Measurements from ENCODE around the gene BCL2.

The BCL2 gene

GRCh38 chr18:63158676-63159291 lies 160.8 kb downstream of the BCL2 start:
- H3K27ac ChIP-seq (ENCODE audit: low read depth, low read length), result no peak overlapping the region
- no peak overlapping the region for H4K91ac ChIP-seq (ENCODE audit: low read depth, low read length)
- no peaks in the 10 kb centered on the region for H3K79me2 ChIP-seq (ENCODE audit: control insufficient read depth, insufficient read depth, low read length, poor library complexity)
- H2AFZ ChIP-seq (ENCODE audit: insufficient read depth, low read length, poor library complexity), result no peak overlapping the region
- no peaks in the 10 kb centered on the region for H3K27me3 ChIP-seq (ENCODE audit: insufficient read depth, low read length)
- H4K8ac ChIP-seq (ENCODE audit: low read depth, low read length), result no peak overlapping the region
- no peaks in the 10 kb centered on the region for H3K36me3 ChIP-seq (ENCODE audit: control insufficient read depth in 1 of 2, insufficient read depth in 2 of 2, low read length in 2 of 2)
- no peak overlapping the region for H3K4me3 ChIP-seq (ENCODE audit: low read depth, low read length)
- no peaks in the 10 kb centered on the region for H3K9me3 ChIP-seq (ENCODE audit: insufficient read depth, low read depth, low read length)
- peaks cover 4% of the 10 kb centered on the region for H3K79me1 ChIP-seq (ENCODE audit: low read length)
- H3K14ac ChIP-seq (ENCODE audit: low read length), result no peak overlapping the region
- no peak overlapping the region for H3K23ac ChIP-seq (ENCODE audit: low read length)
- H3K4me1 ChIP-seq (ENCODE audit: control insufficient read depth in 1 of 2, insufficient read depth in 2 of 2, low read length in 2 of 2), result peaks cover 16 to 21% of the 10 kb centered on the region in 2 experiments
- DNase-seq, result no peak
- no peak overlapping the region for H2AK5ac ChIP-seq (ENCODE audit: low read length)
- H2BK5ac ChIP-seq (ENCODE audit: low read depth, low read length, poor library complexity), result no peak overlapping the region
- no peak overlapping the region for H2BK120ac ChIP-seq (ENCODE audit: insufficient read depth, low read length, poor library complexity)
- no peak overlapping the region for H3K18ac ChIP-seq (ENCODE audit: low read length)
- H2BK12ac ChIP-seq (ENCODE audit: low read length), result no peak overlapping the region
- H4K12ac ChIP-seq (ENCODE audit: low read depth, low read length), result no peak overlapping the region
- H3K4me2 ChIP-seq (ENCODE audit: low read length), result no peak overlapping the region
- WGBS (ENCODE audit: extremely low coverage, insufficient coverage, insufficient read length), result no CpG with 5 or more reads among the region's 6 CpGs
- H3K9ac ChIP-seq (ENCODE audit: low read length), result no peak overlapping the region
- H3K4ac ChIP-seq (ENCODE audit: low read depth, low read length), result no peak overlapping the region

- H3K4me2 ChIP-seq (ENCODE audit: low read length), result no peak overlapping the region
- H3K27ac ChIP-seq (ENCODE audit: low read depth, low read length), result no peak overlapping the region
- no CpG with 5 or more reads among the region's 7 CpGs for WGBS (ENCODE audit: extremely low coverage, insufficient coverage, insufficient read length)
- H3K36me3 ChIP-seq (ENCODE audit: control insufficient read depth in 1 of 2, insufficient read depth in 2 of 2, low read length in 2 of 2), result no peaks in the 10 kb centered on the region
- H3K27me3 ChIP-seq (ENCODE audit: insufficient read depth, low read length), result no peaks in the 10 kb centered on the region
- DNase-seq, result no peak
- no peak overlapping the region for H4K12ac ChIP-seq (ENCODE audit: low read depth, low read length)
- no peak overlapping the region for H3K14ac ChIP-seq (ENCODE audit: low read length)
- peak overlapping the region; percentile 35 for H4K8ac ChIP-seq (ENCODE audit: low read depth, low read length)
- H3K9me3 ChIP-seq (ENCODE audit: insufficient read depth, low read depth, low read length), result no peaks in the 10 kb centered on the region
- no peak overlapping the region for H3K18ac ChIP-seq (ENCODE audit: low read length)
- no peak overlapping the region for H2BK5ac ChIP-seq (ENCODE audit: low read depth, low read length, poor library complexity)
- no peak overlapping the region for H3K23ac ChIP-seq (ENCODE audit: low read length)
- peaks cover 4% of the 10 kb centered on the region for H3K79me1 ChIP-seq (ENCODE audit: low read length)
- H3K79me2 ChIP-seq (ENCODE audit: control insufficient read depth, insufficient read depth, low read length, poor library complexity), result no peaks in the 10 kb centered on the region
- no peak overlapping the region for H3K4me3 ChIP-seq (ENCODE audit: low read depth, low read length)
- no peak overlapping the region for H4K91ac ChIP-seq (ENCODE audit: low read depth, low read length)
- H3K9ac ChIP-seq (ENCODE audit: low read length), result no peak overlapping the region
- no peak overlapping the region for H2BK120ac ChIP-seq (ENCODE audit: insufficient read depth, low read length, poor library complexity)
- peaks cover 16 to 21% of the 10 kb centered on the region in 2 experiments for H3K4me1 ChIP-seq (ENCODE audit: control insufficient read depth in 1 of 2, insufficient read depth in 2 of 2, low read length in 2 of 2)
- no peak overlapping the region for H2AK5ac ChIP-seq (ENCODE audit: low read length)
- H2BK12ac ChIP-seq (ENCODE audit: low read length), result no peak overlapping the region
- no peak overlapping the region for H2AFZ ChIP-seq (ENCODE audit: insufficient read depth, low read length, poor library complexity)
- H3K4ac ChIP-seq (ENCODE audit: low read depth, low read length), result no peak overlapping the region
Measured at GRCh38 chr18:63158012-63158631, 161.4 kb downstream of the BCL2 start.

GRCh38 chr18:63157293-63158011 lies 162.1 kb downstream of the BCL2 start:
- WGBS (ENCODE audit: extremely low coverage, insufficient coverage, insufficient read length), result no CpG with 5 or more reads among the region's 15 CpGs
- no peak overlapping the region for H3K4me2 ChIP-seq (ENCODE audit: low read length)
- H3K27me3 ChIP-seq (ENCODE audit: insufficient read depth, low read length), result no peaks in the 10 kb centered on the region
- peaks cover 16 to 21% of the 10 kb centered on the region in 2 experiments for H3K4me1 ChIP-seq (ENCODE audit: control insufficient read depth in 1 of 2, insufficient read depth in 2 of 2, low read length in 2 of 2)
- H4K8ac ChIP-seq (ENCODE audit: low read depth, low read length), result no peak overlapping the region
- H3K9ac ChIP-seq (ENCODE audit: low read length), result no peak overlapping the region
- DNase-seq, result no peak
- no peak overlapping the region for H3K18ac ChIP-seq (ENCODE audit: low read length)
- no peaks in the 10 kb centered on the region for H3K36me3 ChIP-seq (ENCODE audit: control insufficient read depth in 1 of 2, insufficient read depth in 2 of 2, low read length in 2 of 2)
- H4K12ac ChIP-seq (ENCODE audit: low read depth, low read length), result no peak overlapping the region
- H3K4ac ChIP-seq (ENCODE audit: low read depth, low read length), result no peak overlapping the region
- H2BK12ac ChIP-seq (ENCODE audit: low read length), result no peak overlapping the region
- H3K14ac ChIP-seq (ENCODE audit: low read length), result no peak overlapping the region
- H2BK5ac ChIP-seq (ENCODE audit: low read depth, low read length, poor library complexity), result no peak overlapping the region
- no peak overlapping the region for H4K91ac ChIP-seq (ENCODE audit: low read depth, low read length)
- no peak overlapping the region for H2AK5ac ChIP-seq (ENCODE audit: low read length)
- no peak overlapping the region for H3K23ac ChIP-seq (ENCODE audit: low read length)
- no peaks in the 10 kb centered on the region for H3K79me2 ChIP-seq (ENCODE audit: control insufficient read depth, insufficient read depth, low read length, poor library complexity)
- no peaks in the 10 kb centered on the region for H3K9me3 ChIP-seq (ENCODE audit: insufficient read depth, low read depth, low read length)
- H3K79me1 ChIP-seq (ENCODE audit: low read length), result peaks cover 4% of the 10 kb centered on the region
- no peak overlapping the region for H2AFZ ChIP-seq (ENCODE audit: insufficient read depth, low read length, poor library complexity)
- H3K27ac ChIP-seq (ENCODE audit: low read depth, low read length), result no peak overlapping the region
- H3K4me3 ChIP-seq (ENCODE audit: low read depth, low read length), result no peak overlapping the region
- H2BK120ac ChIP-seq (ENCODE audit: insufficient read depth, low read length, poor library complexity), result no peak overlapping the region

GRCh38 chr18:63155910-63156773 lies 163.4 kb downstream of the BCL2 start:
- no peak overlapping the region for H3K18ac ChIP-seq (ENCODE audit: low read length)
- H3K79me1 ChIP-seq (ENCODE audit: low read length), result no peaks in the 10 kb centered on the region
- no peak overlapping the region for H2AK5ac ChIP-seq (ENCODE audit: low read length)
- WGBS (ENCODE audit: extremely low coverage, insufficient coverage, insufficient read length), result no CpG with 5 or more reads among the region's 14 CpGs
- no peak overlapping the region for H3K9ac ChIP-seq (ENCODE audit: low read length)
- no peak overlapping the region for H4K91ac ChIP-seq (ENCODE audit: low read depth, low read length)
- no peak overlapping the region for H3K4me3 ChIP-seq (ENCODE audit: low read depth, low read length)
- H3K27me3 ChIP-seq (ENCODE audit: insufficient read depth, low read length), result no peaks in the 10 kb centered on the region
- H3K79me2 ChIP-seq (ENCODE audit: control insufficient read depth, insufficient read depth, low read length, poor library complexity), result no peaks in the 10 kb centered on the region
- H3K27ac ChIP-seq (ENCODE audit: low read depth, low read length), result no peak overlapping the region
- H3K23ac ChIP-seq (ENCODE audit: low read length), result no peak overlapping the region
- no peaks in the 10 kb centered on the region for H3K9me3 ChIP-seq (ENCODE audit: insufficient read depth, low read depth, low read length)
- H2BK12ac ChIP-seq (ENCODE audit: low read length), result no peak overlapping the region
- H4K12ac ChIP-seq (ENCODE audit: low read depth, low read length), result no peak overlapping the region
- no peak overlapping the region for H3K14ac ChIP-seq (ENCODE audit: low read length)
- no peak overlapping the region for H2BK5ac ChIP-seq (ENCODE audit: low read depth, low read length, poor library complexity)
- no peak overlapping the region for H4K8ac ChIP-seq (ENCODE audit: low read depth, low read length)
- no peak overlapping the region for H2AFZ ChIP-seq (ENCODE audit: insufficient read depth, low read length, poor library complexity)
- no peak for DNase-seq
- H3K4me2 ChIP-seq (ENCODE audit: low read length), result no peak overlapping the region
- no peaks in the 10 kb centered on the region for H3K36me3 ChIP-seq (ENCODE audit: control insufficient read depth in 1 of 2, insufficient read depth in 2 of 2, low read length in 2 of 2)
- H3K4me1 ChIP-seq (ENCODE audit: control insufficient read depth in 1 of 2, insufficient read depth in 2 of 2, low read length in 2 of 2), result peaks cover 8 to 11% of the 10 kb centered on the region in 2 experiments
- H3K4ac ChIP-seq (ENCODE audit: low read depth, low read length), result no peak overlapping the region
- peak overlapping the region; percentile 40 for H2BK120ac ChIP-seq (ENCODE audit: insufficient read depth, low read length, poor library complexity)

Data from trophoblast cell (in vitro differentiated cells and primary cell).